Kidney (tissue), 14 donors: ENCODE data around the gene CRADD. TPM values are rescaled to one million over a fixed set of nuclear protein-coding genes. Genes with fewer than 3 reads are reported as not detected.

Source experiments
- DNase-seq, 5 donors: peaks; one replicate each; pipeline ENCODE4 v3.0.0-alpha.2; 2013 to 2020
- FAIRE-seq: peaks from 2 replicates; lab custom pipeline; 2012; peaks lifted over from hg19 to GRCh38; lab: Jason Lieb, UNC
- H3K27ac ChIP-seq, 2 donors: one replicate each; pipeline ENCODE4 v1.7.0; 2013; ENCODE audit warnings: low read depth in 2 of 2, low read length in 2 of 2, inconsistent platforms in 1 of 2
- H3K27me3 ChIP-seq: one replicate; pipeline ENCODE4 v1.7.1; 2013; ENCODE audit warnings: low read length, inconsistent platforms; ENCODE audit not compliant: control insufficient read depth, insufficient read depth
- H3K36me3 ChIP-seq, 3 donors: one replicate each; pipeline versions ENCODE4 v1.7.0 to v1.7.1; 2013; ENCODE audit warnings: low read length in 3 of 3, control low read depth in 1 of 3, inconsistent platforms in 1 of 3; ENCODE audit not compliant: insufficient read depth in 3 of 3, control insufficient read depth in 2 of 3
- H3K4me1 ChIP-seq, 3 donors: one replicate each; pipeline versions ENCODE4 v1.7.0 to v1.7.1; 2013; ENCODE audit warnings: low read length in 3 of 3, inconsistent platforms in 1 of 3, low read depth in 1 of 3; ENCODE audit not compliant: control insufficient read depth in 2 of 3, insufficient read depth in 2 of 3
- H3K4me3 ChIP-seq, 3 donors: one replicate each; pipeline versions ENCODE4 v1.7.0 to v1.8.1; 2013; ENCODE audit warnings: low read length in 3 of 3, control low read depth in 1 of 3, inconsistent platforms in 1 of 3
- H3K9ac ChIP-seq, 3 donors: one replicate each; pipeline versions ENCODE4 v1.7.0 to v1.7.1; 2013; ENCODE audit warnings: low read length in 3 of 3, control low read depth in 1 of 3, inconsistent platforms in 1 of 3
- H3K9me3 ChIP-seq, 3 donors: one replicate each; pipeline versions ENCODE4 v1.7.0 to v1.7.1; 2013; ENCODE audit warnings: low read length in 3 of 3, control low read depth in 1 of 3, inconsistent platforms in 1 of 3; ENCODE audit not compliant: control insufficient read depth in 2 of 3, insufficient read depth in 1 of 3
- intact Hi-C: fragments of 100-400 bp; cut with DNase I; formaldehyde crosslinking; loops from one replicate; pipeline ENCODE4 v1.11.1; 2022
- polyA plus RNA-seq: library from polyadenylated mRNA; stranded (reverse); fragments of 350-450 nt; fragmentation: Illumina TruSeq; extraction: RNeasy Lipid Tissue Mini Kit (QIAGEN cat#74804); gene quantifications from one replicate; pipeline ENCODE4 v1.2.3, GENCODE V29; 2014; ENCODE audit warnings: low read depth, low replicate concordance; ENCODE audit not compliant: insufficient read depth
- total RNA-seq: library from RNA; stranded (reverse); fragmentation: NEBNext Ultra II Directional; extraction: Animal tissue kit (Norgen Biotek cat#: 25700); gene quantifications from one replicate; pipeline ENCODE4 v1.2.1, GENCODE V29; 2021
- TF ChIP-seq, protein P1 (sequence below): IDR thresholded peaks from 3 replicates; pipeline ENCODE4 v1.5.1; 2012; ENCODE audit warnings: mild to moderate bottlenecking, moderate library complexity, borderline replicate concordance; ENCODE audit not compliant: insufficient read depth; ENCODE audit errors: extremely low read depth
- donor health status: control.
- donor health status: control.
- donor health status: control.
- donor health status: control.
- donor health status: control.
- donor health status: DM: yes; HTN: yes; CAD: no.
- donor health status: Normal renal cell carcinoma (clear cell type).

CRADD gene
- total and polyA plus RNA-seq, 2 donors from 2014 or later = 19.1 to 28.8 TPM

DNA sequence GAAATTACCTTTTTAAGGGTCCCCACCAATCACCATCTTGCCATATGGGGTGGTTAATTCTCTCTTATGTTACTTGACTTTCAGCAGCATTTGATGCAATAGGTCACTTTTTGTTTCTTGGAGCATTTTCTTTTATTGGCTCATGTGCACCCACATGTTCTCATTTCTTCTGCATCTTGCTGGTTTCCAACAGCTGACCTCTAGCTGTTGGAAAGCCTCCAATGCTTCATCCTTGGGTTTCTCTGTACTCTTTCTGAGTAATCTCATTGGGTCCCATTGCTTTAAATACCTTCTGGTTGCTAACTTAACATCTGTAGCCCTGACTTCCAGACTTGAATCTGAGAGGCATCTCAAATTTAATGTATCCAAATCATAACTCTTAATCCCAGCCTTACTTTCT lies 116.8 kb downstream of the CRADD start:
- Histone ChIP-seq H3K4me3 (no peak overlapping the region), H3K9ac (no peak overlapping the region), H3K27ac (no peak overlapping the region), H3K9me3 (no peaks in the 10 kb centered on the region), H3K36me3 (no peaks in the 10 kb centered on the region), H3K4me1 (peaks cover 0 to 11% (median 0%) of the 10 kb centered on the region in 3 donors), H3K27me3 (no peaks in the 10 kb centered on the region)
- FAIRE-seq (no peak), DNase-seq (no peak)
- intact Hi-C loops = no loop called here
- TF ChIP-seq, protein P1, sequence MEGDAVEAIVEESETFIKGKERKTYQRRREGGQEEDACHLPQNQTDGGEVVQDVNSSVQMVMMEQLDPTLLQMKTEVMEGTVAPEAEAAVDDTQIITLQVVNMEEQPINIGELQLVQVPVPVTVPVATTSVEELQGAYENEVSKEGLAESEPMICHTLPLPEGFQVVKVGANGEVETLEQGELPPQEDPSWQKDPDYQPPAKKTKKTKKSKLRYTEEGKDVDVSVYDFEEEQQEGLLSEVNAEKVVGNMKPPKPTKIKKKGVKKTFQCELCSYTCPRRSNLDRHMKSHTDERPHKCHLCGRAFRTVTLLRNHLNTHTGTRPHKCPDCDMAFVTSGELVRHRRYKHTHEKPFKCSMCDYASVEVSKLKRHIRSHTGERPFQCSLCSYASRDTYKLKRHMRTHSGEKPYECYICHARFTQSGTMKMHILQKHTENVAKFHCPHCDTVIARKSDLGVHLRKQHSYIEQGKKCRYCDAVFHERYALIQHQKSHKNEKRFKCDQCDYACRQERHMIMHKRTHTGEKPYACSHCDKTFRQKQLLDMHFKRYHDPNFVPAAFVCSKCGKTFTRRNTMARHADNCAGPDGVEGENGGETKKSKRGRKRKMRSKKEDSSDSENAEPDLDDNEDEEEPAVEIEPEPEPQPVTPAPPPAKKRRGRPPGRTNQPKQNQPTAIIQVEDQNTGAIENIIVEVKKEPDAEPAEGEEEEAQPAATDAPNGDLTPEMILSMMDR = no peak

DNA sequence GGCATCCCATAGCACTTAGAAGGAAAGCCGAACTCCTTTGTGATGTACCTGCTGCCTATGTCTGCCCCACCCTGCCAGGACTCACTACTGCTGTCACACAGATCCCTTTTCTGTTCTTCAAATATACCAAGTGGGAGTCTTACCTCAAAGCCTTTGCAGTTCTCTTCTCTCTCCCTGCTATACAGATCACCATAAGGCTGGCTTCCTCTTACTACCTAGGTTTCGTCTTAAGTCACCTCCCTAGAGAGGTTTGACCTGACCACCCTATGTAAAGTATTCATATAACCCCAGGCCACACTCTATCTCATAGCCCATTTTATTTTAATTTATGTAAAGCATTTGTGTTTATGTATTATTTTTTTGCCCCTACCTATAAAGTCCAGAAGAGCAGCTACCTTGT lies 117.6 kb downstream of the CRADD start:
- no peak overlapping the region for H3K4me3 ChIP-seq
- H3K27me3 ChIP-seq = no peaks in the 10 kb centered on the region
- H3K9me3 ChIP-seq = no peaks in the 10 kb centered on the region
- peaks cover 0 to 14% (median 0%) of the 10 kb centered on the region in 3 donors for H3K4me1 ChIP-seq
- no peaks in the 10 kb centered on the region for H3K36me3 ChIP-seq
- intact Hi-C loops = no loop called here
- H3K9ac ChIP-seq = no peak overlapping the region
- DNase-seq = no peak
- TF ChIP-seq, protein P1 = no peak
- no peak for FAIRE-seq
- H3K27ac ChIP-seq = no peak overlapping the region

DNA sequence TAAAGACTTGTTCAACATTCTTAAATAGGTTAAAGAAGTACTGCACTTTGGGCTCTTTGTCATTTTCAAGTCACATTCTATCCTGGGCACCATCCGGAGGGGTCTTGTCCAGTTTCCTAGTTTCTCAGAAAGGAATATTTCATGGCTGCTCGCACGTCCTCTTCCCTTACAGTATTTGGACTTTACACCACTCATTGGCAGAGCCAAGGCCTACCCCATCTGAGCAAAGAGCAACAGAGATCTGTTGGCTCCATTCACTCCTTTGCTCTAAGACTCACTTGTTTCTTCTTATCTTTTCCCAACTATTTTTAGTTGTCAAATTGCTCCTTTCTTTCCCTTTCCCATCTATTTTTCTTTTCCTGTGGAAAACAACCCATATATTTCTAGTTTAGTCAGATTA lies 118.2 kb downstream of the CRADD start:
- Histone ChIP-seq H3K9me3 (no peaks in the 10 kb centered on the region), H3K4me3 (no peak overlapping the region), H3K36me3 (no peaks in the 10 kb centered on the region), H3K4me1 (peaks cover 0 to 14% (median 0%) of the 10 kb centered on the region in 3 donors), H3K27me3 (no peaks in the 10 kb centered on the region), H3K9ac (no peak overlapping the region), H3K27ac (no peak overlapping the region)
- DNase-seq = no peak
- intact Hi-C loops = no loop called here
- TF ChIP-seq, protein P1 = no peak
- FAIRE-seq = no peak

DNA sequence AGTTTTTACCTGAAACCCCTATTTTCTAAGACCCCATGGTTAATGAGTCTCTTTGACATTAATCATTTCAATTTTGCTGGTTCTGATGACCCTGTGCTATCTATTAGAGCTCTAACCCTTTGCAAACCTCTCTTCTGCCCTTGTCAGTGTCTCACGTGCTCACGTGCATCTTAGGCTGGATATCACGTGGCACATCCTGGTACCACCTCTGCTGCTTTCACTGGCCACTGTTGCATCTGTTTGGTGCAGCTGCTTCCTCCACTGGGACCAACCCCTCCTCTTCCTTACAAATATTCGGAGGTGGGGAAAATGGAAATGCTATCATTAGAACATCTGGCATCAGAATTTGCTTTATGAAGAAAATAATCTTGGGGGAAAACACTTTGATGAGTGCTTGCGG lies 119.6 kb downstream of the CRADD start:
- intact Hi-C loops = no loop called here
- Histone ChIP-seq H3K27ac (no peak overlapping the region), H3K4me3 (no peak overlapping the region), H3K9ac (no peak overlapping the region), H3K4me1 (peaks cover 0 to 14% (median 0%) of the 10 kb centered on the region in 3 donors), H3K9me3 (no peaks in the 10 kb centered on the region), H3K36me3 (no peaks in the 10 kb centered on the region), H3K27me3 (no peaks in the 10 kb centered on the region)
- FAIRE-seq (no peak), DNase-seq (no peak)
- TF ChIP-seq, protein P1 = no peak
